Epidermal melanocyte (primary cell): Measurements from ENCODE around the gene HK2.
"Not testable (repeated sequence)": the region's sequence is repeated elsewhere in the genome, so short reads cannot be mapped to it uniquely, and the experiment has no call there.

ENCODE experiments used
- DNase-seq: peaks from one replicate; pipeline ENCODE4 v3.0.0; 2011; ENCODE audit warnings: low spot score; ENCODE audit not compliant: insufficient read length

Gene HK2

DNA sequence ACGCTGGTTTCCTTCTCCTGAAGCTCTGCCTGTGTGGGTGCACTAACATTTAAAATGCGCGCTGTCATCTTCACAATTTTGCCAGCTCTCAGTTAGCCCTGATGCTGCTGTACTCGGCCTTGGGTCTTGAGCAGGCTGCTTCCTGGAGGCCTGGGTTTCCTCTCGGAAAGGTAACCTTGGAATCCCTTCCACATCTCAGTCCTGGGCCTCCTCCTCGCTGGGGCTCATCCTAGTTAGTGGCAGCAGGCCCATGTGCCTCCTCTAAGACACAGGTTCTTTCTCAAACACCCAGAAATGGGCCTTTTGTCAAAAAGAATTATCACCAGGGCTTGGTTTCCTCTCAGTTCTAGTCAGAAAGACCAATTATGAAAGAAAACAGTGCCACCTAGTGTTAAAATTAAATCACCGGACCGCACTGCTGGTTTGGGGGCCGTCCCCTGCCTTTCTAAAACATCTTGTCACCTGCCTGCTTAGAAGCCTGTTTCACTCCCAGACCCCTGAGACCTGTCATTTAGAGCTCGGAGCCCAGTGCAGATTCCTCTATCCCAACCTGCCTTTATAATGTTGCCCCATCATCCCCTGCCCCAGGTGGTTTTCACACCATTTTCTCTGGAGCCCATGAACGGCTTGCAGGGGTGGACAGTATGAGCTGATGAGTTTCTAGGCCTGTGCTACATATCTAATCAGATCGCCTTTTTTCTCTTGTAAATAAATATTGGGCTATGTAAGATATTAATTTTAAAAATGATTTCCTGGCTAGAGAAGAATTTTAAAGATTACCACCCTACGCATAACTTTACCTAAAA, 42.4 kb downstream of the HK2 start:
- peak; percentile 68 for DNase-seq

DNA sequence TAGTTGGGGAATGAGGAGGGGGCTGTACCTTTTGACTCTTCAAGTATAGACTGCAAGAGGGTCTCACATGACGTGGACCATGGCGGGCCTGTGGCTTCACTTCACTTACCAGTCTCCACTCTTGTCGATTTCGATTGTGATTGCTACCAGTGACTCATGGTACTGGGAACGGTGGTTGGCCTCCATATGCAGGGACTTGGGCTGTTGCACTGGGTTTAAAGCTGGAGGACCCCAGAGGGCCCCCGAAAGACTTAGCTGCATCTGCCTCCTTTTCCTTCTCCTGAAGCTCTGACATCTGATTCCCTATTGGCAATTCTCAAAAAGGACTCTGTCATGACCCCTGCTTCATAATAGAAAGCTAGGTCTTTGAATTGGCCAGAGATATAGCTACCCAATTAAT, 43.4 kb downstream of the HK2 start:
- no peak for DNase-seq

DNA sequence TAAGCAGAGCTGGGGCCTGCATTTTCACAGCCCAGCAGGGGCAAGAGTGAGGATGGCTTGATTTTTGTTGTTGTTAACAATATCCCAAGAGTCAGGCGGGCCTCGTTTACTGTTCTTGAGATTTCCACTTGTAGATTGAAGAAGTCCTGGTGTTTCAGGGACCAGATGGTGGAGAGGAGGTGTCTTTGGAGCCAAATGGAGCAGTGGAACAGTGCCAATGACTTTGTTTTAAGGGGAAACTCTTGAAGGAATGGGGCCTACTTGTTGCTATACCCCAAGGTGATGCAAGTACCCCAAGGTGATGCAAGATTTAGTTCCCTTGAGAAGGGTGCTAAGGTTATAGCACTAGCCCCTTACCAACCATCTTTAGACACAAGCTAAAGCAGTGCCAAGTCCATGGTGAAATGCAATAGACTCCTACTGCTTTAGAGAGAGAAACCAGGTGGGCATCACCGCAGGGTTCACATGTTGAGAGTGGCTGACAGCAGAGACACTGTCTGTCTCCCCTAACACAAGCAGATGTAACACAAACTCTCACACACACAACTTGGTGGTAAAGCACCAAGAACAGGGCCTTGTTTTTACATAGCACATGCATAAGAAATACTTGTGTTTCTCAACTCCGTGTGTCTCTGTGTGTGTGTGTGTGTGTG, 44.0 kb downstream of the HK2 start:
- no peak for DNase-seq

DNA sequence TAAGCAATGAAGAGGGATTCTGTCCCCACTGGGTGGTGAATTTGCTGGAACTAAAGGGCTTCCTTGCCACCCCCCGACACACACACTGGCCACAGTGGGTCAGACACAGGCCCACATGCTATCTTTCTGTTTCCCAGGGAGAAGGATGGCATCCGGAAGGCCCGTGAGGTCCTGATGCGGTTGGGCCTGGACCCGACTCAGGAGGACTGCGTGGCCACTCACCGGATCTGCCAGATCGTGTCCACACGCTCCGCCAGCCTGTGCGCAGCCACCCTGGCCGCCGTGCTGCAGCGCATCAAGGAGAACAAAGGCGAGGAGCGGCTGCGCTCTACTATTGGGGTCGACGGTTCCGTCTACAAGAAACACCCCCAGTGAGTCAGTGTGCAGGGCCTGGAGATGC, 44.6 kb downstream of the HK2 start:
- no peak for DNase-seq

DNA sequence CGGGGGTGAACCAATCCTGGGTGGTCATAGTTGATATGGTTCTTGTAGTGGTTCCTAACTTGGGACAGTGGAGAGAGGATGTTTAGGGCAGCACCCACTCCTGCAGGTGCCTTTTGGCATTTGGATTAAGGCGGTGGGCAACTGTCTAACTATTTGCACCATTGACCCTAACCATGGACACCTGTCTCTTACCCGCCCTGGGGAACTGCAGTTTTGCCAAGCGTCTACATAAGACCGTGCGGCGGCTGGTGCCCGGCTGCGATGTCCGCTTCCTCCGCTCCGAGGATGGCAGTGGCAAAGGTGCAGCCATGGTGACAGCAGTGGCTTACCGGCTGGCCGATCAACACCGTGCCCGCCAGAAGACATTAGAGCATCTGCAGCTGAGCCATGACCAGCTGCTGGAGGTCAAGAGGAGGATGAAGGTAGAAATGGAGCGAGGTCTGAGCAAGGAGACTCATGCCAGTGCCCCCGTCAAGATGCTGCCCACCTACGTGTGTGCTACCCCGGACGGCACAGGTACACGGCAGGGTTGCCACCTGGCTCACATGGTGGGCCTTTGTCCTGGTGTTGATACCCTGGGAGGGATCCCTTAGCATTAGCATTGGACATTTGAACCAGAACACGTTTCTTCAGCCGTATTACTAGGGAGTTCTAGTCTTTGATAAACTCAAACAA, 46.3 kb downstream of the HK2 start:
- no peak for DNase-seq

DNA sequence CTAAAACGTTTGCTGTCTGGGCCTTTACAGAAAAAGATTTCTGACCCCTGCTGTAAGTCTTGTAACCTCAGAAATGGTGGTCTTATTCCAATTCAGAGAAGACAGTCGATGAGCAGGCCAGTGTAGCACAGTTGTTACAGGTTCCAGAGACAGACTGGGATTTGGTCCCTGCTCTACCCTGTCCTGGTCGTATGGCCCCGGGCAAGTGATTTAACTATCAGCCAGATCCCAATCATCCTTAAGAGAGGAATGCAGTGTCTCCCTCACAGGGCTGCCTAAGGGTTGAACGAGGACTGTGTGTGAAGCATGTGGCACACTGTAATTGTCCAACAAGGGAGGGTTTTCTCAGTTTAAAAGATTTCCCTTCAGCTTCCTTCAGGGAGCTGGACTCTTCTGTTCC, 47.2 kb downstream of the HK2 start:
- no peak for DNase-seq

DNA sequence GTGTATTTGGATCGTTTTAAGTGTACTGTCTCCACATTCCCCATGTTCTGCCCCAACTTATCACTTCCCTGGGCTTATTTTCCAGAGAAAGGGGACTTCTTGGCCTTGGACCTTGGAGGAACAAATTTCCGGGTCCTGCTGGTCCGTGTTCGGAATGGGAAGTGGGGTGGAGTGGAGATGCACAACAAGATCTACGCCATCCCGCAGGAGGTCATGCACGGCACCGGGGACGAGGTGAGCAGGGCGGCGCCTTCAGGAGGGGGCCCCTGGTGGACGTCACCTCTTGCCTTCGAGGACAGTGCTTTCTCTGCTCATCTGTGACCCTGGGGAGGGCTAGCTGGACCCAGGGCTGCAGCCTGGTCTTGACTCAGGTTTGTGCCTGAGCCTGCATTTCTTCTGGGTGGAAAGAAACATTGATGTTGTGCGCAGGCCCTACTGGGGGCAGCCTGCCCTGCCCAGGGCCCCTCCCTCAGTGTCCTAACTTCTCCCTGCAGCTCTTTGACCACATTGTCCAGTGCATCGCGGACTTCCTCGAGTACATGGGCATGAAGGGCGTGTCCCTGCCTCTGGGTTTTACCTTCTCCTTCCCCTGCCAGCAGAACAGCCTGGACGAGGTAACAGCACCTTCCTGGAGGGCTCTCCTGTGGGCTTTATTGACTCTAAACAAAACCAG, 47.8 kb downstream of the HK2 start:
- DNase-seq: no peak

DNA sequence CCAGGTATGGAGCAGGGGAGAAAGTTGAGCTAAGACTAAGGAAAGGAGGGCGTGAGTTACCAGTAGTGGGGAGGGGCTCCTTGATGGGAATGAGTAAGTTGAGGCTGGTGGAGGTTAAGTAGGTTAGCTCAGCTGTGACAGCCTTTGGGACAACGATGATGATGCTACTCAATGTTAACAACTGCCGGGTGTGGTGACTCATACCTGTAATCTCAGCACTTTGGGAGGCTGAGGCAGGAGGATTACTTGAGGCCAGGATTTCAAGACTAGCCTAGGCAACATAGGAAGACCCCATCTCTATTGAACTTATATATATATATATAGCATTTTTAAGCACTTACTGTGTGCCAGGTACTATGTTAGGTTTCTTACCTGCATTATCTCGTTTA, 48.4 kb downstream of the HK2 start:
- no peak for DNase-seq

DNA sequence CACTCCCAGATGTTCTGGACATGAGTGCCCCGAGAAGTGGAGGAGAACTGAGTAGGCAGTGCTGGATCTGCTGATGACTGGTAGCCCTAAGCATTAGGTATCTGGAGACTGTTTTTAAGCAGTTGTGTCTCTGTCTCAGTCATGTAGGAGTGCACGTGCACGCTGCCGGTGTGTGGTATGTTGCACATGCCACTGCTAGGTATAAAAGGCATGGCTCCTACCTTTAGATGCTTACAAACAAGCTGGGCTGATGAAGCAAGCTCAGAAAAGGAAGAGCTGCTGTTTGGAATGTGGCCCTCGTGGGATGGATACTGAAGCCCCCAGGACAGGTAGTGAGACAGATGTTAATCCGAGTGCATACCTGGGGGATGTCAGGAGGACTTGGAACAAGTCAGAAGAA, 49.1 kb downstream of the HK2 start:
- DNase-seq: no peak

DNA sequence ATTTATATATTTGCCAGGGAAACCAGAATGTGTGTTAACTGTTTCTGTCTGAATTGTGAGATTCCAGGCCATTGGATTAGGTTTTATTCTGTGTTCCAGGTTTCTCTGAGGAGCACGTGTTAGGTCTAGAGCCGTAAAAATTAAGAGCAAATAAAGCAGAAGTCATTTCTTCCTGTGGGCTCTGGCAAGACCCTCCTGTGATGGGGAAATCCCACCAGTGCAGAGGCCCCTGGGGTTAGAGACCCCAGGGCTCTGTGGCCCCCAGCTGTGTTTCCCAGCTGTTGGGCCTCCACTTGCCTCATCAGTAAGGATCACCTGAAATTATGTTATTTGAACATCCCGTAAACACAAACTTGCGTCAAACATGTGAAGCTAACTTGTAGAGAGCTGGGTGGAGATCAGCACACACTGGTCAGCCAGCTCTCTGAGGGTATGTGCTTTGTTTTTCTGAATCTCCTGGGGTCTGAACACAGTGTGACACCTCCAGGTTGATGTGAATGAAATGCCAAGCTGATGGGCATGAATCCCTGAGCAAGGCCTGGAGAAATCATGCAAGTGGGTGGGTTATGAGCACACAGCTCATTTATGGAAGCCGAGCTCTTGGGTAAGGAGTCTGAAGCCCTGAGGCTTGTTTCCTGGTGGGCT, 50.3 kb downstream of the HK2 start:
- DNase-seq: no peak

DNA sequence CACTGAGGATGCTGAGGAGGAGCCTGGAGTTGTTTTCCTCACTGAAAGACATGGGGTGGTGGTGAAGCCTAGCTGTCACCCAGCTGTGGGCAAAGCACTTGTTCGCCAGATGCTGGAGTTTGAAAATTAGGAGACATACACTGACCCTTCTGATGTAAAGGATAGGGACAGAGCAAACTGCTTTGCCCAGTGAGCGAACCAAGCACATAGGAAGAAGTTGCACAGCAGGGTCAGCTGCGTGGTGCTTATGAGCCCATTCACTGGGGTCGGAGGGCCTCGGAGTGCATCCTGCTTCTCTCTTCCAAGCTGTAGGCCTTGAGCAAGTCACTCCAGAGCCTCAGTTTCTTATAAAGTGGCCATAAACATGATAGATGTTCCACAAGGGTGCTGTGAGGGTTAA, 50.9 kb downstream of the HK2 start:
- DNase-seq: no peak

DNA sequence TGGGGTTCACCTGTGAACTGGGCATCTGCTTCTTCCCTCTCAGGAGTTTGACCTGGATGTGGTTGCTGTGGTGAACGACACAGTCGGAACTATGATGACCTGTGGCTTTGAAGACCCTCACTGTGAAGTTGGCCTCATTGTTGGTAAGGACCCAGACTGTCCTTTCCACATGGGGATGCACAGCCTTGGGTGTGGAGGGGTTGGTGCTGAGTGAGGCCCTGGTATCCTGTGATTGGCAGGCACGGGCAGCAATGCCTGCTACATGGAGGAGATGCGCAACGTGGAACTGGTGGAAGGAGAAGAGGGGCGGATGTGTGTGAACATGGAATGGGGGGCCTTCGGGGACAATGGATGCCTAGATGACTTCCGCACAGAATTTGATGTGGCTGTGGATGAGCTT, 52.3 kb downstream of the HK2 start:
- no peak for DNase-seq

DNA sequence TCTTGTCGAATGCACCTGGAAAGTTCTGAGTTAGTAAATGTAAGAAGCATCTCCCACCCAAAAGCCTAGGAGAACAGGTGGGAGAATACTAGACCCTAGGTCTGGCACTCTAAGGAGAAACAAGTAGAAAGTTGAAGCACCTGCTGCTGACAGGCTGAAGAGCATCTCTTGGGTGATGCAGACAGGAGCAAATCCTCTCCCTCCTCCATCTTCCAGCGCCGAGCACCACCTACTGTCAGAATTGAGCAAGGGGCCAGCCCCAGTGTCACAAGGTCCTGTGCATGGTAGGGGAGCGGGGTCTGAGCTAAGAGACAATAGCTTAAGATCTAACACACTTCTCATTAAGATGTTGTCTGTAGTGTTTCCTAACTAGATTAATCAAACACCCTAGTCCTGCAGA, 52.9 kb downstream of the HK2 start:
- no peak for DNase-seq

DNA sequence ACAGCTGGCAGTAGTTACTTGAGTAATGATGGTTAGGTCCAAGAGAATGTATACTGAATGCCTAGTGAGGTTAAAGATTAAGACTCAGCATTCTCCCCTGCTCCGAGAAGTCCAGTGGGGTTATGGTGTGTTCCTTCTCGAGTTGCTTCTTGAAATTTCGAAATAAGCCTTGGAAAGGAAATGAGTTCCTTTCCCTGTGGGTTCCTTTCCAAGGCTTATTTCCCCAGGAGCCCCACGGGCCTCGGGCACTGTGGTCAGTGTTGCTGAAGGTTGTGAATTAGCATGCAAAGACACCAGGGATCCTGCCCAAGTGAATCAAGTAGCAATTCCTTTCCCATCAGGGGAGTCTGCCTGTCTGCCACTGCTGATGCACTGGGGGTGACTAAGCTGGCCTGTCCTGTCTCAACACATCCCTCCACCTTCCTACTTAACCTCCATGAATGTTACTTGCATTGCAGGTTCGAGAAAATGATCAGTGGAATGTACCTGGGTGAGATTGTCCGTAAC, 53.6 kb downstream of the HK2 start:
- no peak for DNase-seq

DNA sequence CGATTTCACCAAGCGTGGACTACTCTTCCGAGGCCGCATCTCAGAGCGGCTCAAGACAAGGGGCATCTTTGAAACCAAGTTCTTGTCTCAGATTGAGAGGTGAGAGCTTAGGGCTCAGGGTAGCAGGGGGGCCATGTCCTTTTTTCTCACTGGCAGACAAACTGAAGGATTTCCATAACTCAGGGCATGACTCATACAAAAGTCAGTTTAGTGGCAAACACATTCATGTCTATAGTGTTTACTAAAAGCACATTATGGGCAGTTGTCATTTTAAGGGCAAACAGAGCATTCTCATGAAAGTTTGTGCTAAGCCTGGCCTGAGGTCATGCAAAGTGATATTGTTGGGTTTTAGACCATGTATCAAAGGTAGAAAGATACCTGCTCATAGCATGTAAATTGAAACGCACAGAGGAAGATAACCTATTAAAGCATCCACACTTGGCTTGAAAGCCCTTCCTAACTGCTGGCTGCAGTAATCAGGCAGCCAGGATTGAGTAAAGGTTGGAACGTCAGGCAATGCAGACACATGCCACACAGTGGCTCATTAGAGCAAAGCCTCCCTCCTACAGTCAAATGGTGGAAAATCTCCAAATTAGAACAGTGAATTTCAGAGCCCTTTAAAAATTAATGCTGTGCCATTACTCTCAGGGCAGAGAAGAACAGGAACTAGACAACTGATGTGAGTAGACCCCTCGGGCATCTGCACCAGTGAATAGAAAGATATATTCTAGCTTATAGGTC, 54.2 kb downstream of the HK2 start:
- DNase-seq: no peak

DNA sequence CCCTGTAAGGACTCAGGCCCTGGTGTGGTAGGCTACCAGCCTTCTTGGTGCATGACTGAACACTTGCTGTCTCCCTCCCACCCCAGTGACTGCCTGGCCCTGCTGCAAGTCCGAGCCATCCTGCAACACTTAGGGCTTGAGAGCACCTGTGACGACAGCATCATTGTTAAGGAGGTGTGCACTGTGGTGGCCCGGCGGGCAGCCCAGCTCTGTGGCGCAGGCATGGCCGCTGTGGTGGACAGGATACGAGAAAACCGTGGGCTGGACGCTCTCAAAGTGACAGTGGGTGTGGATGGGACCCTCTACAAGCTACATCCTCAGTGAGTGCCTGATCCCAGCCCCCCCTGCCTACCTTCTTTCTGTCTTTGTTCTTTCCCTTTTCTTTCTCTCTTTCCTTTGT, 55.2 kb downstream of the HK2 start:
- DNase-seq: no peak

DNA sequence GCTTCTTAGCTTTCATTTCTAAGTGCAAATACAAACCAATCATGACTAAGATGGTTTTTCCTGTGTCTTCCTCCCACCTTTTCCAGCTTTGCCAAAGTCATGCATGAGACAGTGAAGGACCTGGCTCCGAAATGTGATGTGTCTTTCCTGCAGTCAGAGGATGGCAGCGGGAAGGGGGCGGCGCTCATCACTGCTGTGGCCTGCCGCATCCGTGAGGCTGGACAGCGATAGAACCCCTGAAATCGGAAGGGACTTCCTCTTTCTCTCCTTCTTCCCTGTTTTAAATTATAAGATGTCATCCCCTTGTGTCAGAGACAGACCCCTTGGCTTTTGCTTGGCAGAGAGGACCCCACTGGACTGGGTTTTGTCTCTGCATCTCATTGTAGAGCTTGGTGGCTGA, 56.8 kb downstream of the HK2 start:
- DNase-seq: no peak

DNA sequence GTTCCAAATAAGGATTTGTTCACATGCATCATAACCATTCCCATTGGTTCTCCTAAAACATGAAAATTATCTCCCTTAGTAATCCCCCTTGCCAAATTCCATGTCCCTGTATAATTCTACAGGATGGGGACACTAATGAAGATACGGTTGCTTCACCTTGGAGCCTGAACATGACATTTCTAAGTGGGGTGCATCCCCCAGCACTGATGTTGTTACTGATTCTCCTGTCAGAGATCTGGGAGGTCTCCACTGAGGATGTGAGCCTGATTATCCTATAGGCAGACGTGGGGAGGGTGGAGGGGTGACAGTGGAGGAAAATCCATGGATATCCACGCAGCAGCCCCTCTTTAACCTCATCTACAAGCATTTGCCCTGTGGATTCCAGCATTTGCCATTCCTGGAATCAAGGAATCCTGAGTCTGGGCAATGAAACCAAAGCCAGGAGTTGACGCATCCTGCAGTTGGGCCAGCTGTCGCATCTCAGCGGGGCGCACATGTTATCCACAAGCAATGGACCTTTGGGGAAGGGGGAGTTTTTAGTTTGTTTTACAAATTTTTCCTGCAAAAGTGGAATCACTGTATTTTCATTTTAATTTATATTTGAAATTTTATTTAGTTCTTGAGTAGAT, 57.3 kb downstream of the HK2 start:
- DNase-seq: no peak

DNA sequence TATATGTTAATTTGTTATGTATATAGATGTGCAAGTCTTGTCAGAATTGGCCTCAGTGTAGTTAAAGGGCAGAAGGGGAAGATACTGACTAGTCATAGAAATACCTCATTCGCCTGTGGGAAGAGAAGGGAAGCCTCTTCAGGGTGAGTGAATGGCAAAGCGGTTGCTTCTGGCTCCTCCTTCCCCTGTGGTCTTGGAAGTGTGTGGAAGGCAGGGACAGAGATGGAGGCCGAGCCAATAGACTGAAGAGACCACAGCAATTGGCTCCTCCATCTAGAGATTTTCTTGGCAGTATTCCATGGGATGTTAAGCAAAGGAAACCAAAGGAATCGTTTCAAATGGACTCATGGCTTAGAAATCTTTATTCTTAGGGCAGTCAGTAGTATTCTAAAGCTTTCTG, 57.9 kb downstream of the HK2 start:
- not testable (repeated sequence) for DNase-seq

DNA sequence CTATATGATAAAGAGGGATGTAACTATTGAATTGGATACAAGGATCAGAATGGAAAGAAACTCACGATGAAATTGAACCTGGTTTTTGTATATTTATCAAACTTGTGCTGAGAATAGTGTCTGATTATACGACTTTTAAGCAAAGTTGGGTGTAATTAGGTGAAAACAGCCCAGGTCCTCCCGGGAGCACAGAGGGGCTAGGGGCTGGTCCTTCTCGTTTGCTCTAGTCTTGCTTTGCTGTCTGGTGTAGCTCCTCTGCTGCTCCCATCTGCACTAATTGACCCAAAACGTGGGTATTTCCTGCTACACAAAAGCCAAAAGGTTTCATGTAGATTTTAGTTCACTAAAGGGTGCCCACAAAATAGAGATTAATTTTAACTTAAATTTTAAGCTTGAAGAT, 58.7 kb downstream of the HK2 start:
- DNase-seq: no peak
